Mesendoderm (in vitro differentiated cells): ENCODE measurements around the gene C2CD3.

Experiments used
- DNase-seq: peaks from one replicate; pipeline ENCODE4 v3.0.0; 2013
- H2AK5ac ChIP-seq: 2 replicates; pipeline ENCODE4 v1.6.1; 2013; ENCODE audit warnings: low read length, inconsistent platforms
- H2BK120ac ChIP-seq: 2 replicates; pipeline ENCODE4 v1.6.1; 2013; ENCODE audit warnings: low read depth, mild to moderate bottlenecking, low read length, moderate library complexity, mixed read lengths
- H2BK15ac ChIP-seq: replicated peaks from 2 replicates; pipeline ENCODE4 v1.6.1; 2013; ENCODE audit warnings: low read depth, mild to moderate bottlenecking, moderate library complexity
- H2BK5ac ChIP-seq: 2 replicates; pipeline ENCODE4 v1.6.1; 2013; ENCODE audit warnings: low read length, inconsistent platforms
- H3K18ac ChIP-seq: 2 replicates; pipeline ENCODE4 v1.6.1; 2013; ENCODE audit warnings: mild to moderate bottlenecking, low read length, mixed read lengths
- H3K23ac ChIP-seq: one replicate; pipeline ENCODE4 v1.6.1; 2013; ENCODE audit warnings: low read length
- H3K27ac ChIP-seq: 2 replicates; pipeline ENCODE4 v1.5.1; 2013; ENCODE audit warnings: low read depth, mild to moderate bottlenecking, inconsistent platforms, low read length, moderate library complexity
- H3K27me3 ChIP-seq: 2 replicates; pipeline ENCODE4 v1.6.1; 2013; ENCODE audit warnings: low read length, control low read depth, mild to moderate bottlenecking, inconsistent platforms; ENCODE audit not compliant: insufficient read depth, poor library complexity
- H3K36me3 ChIP-seq: 2 replicates; pipeline ENCODE4 v1.6.1; 2013; ENCODE audit warnings: low read length, inconsistent platforms; ENCODE audit not compliant: control insufficient read depth, insufficient read depth
- H3K4ac ChIP-seq: one replicate; pipeline ENCODE4 v1.6.1; 2013; ENCODE audit warnings: low read depth, mild to moderate bottlenecking, low read length, moderate library complexity
- H3K4me1 ChIP-seq: 2 replicates; pipeline ENCODE4 v1.6.1; 2013; ENCODE audit warnings: low read depth, low read length, inconsistent platforms; ENCODE audit not compliant: control insufficient read depth
- H3K4me2 ChIP-seq: 2 replicates; pipeline ENCODE4 v1.6.1; 2013; ENCODE audit warnings: low read length
- H3K4me3 ChIP-seq: 2 replicates; pipeline ENCODE4 v1.5.1; 2013; ENCODE audit warnings: mild to moderate bottlenecking, low read length
- H3K56ac ChIP-seq: one replicate; pipeline ENCODE4 v1.6.1; 2013; ENCODE audit warnings: low read length
- H3K79me1 ChIP-seq: 2 replicates; pipeline ENCODE4 v1.6.1; 2013; ENCODE audit warnings: low read length, inconsistent platforms
- H3K79me2 ChIP-seq: 2 replicates; pipeline ENCODE4 v1.6.1; 2013; ENCODE audit warnings: mild to moderate bottlenecking, low read length; ENCODE audit not compliant: control insufficient read depth, insufficient read depth
- H3K9ac ChIP-seq: 2 replicates; pipeline ENCODE4 v1.6.1; 2013; ENCODE audit warnings: low read length, inconsistent platforms
- H4K5ac ChIP-seq: one replicate; pipeline ENCODE4 v1.6.1; 2013; ENCODE audit warnings: low read length
- H4K8ac ChIP-seq: one replicate; pipeline ENCODE4 v1.6.1; 2013; ENCODE audit warnings: low read depth, mild to moderate bottlenecking, control low read depth, low read length, moderate library complexity
- WGBS: extraction: QIAGEN DNeasy Blood & Tissue Kit; methylation state at CpG from one replicate; pipeline ENCODE4 v1.1.7; 2013; ENCODE audit warnings: low lambda C conversion rate, missing lambda C conversion rate; ENCODE audit not compliant: insufficient coverage; ENCODE audit errors: extremely low coverage; 5-methylcytosine and 5-hydroxymethylcytosine counted together

C2CD3 gene

DNA sequence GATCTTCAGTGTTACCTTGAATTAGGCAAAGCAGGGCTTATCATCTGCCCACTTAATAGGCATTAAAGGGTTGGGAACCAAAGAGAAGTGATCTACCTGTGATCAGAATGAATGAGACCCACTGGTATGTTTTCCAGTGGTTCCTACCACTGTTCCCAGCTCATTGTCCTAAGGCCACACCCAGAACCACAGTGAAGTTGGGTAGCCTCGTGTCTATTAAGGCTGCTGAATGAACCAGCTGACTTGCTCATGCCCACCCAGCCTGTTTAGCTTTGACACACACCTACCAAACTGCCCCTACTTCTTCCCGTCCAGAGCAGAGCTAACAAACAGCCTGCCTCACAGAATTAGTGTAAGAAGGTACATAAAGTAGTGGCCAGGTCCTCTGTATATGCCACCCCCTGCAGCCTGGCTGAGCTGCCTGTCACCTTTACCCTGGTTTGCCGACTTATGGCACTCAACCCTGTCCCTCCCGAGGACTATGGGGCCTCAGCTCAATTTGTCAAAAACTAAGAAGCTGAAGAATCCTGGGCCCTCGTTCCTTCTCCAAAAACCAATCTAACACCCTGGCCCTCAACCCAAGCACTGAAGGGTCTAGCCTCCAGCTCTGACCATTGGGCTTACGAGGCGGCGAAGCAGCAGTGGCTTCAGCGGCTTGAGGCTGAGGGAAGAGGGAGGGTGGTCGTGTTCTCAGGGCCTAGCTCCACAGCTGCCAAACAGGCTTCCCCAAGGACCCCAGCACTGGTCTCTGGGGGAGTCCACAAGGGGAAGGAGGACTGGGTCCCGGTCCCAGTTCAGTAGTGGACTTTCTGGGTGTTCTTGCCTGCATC lies 198.0 kb downstream of the C2CD3 start:
- H3K27ac ChIP-seq: no peak overlapping the region
- no CpG with 5 or more reads among the region's 11 CpGs for WGBS
- H4K8ac ChIP-seq: no peak overlapping the region

GRCh38 chr11:73972187-73972586 lies 198.6 kb downstream of the C2CD3 start:
- no peak overlapping the region for H2AK5ac ChIP-seq
- H4K5ac ChIP-seq: no peak overlapping the region
- H3K79me1 ChIP-seq: no peaks in the 10 kb centered on the region
- H3K9ac ChIP-seq: no peak overlapping the region
- no peak overlapping the region for H3K27ac ChIP-seq
- no peak overlapping the region for H3K4ac ChIP-seq
- peak; percentile 35 for DNase-seq
- H3K4me2 ChIP-seq: no peak overlapping the region
- WGBS: no CpG with 5 or more reads among the region's 1 CpG
- H3K18ac ChIP-seq: no peak overlapping the region
- no peak overlapping the region for H3K4me3 ChIP-seq
- no peak overlapping the region for H4K8ac ChIP-seq
- no peaks in the 10 kb centered on the region for H3K4me1 ChIP-seq
- no peak overlapping the region for H3K56ac ChIP-seq
- H2BK5ac ChIP-seq: no peak overlapping the region
- H3K23ac ChIP-seq: no peak overlapping the region
- no peaks in the 10 kb centered on the region for H3K79me2 ChIP-seq
- H3K27me3 ChIP-seq: no peaks in the 10 kb centered on the region
- H2BK120ac ChIP-seq: no peak overlapping the region
- H2BK15ac ChIP-seq: no peak overlapping the region
- H3K36me3 ChIP-seq: peaks cover 13% of the 10 kb centered on the region

More for the DNA sequence above, 198.0 kb downstream of the C2CD3 start:
- no peak overlapping the region for H3K4ac ChIP-seq
- no peak overlapping the region for H3K9ac ChIP-seq
- H3K36me3 ChIP-seq: peaks cover 13% of the 10 kb centered on the region
- H4K5ac ChIP-seq: no peak overlapping the region
- no peak overlapping the region for H2BK15ac ChIP-seq
- H2BK5ac ChIP-seq: no peak overlapping the region
- H3K56ac ChIP-seq: no peak overlapping the region
- H3K4me3 ChIP-seq: no peak overlapping the region
- no peak overlapping the region for H3K4me2 ChIP-seq
- H3K79me2 ChIP-seq: no peaks in the 10 kb centered on the region
- no peak for DNase-seq
- H2AK5ac ChIP-seq: no peak overlapping the region
- H3K27me3 ChIP-seq: no peaks in the 10 kb centered on the region
- no peaks in the 10 kb centered on the region for H3K79me1 ChIP-seq
- no peak overlapping the region for H3K23ac ChIP-seq
- no peak overlapping the region for H3K18ac ChIP-seq
- H3K4me1 ChIP-seq: no peaks in the 10 kb centered on the region
- H2BK120ac ChIP-seq: no peak overlapping the region

DNA sequence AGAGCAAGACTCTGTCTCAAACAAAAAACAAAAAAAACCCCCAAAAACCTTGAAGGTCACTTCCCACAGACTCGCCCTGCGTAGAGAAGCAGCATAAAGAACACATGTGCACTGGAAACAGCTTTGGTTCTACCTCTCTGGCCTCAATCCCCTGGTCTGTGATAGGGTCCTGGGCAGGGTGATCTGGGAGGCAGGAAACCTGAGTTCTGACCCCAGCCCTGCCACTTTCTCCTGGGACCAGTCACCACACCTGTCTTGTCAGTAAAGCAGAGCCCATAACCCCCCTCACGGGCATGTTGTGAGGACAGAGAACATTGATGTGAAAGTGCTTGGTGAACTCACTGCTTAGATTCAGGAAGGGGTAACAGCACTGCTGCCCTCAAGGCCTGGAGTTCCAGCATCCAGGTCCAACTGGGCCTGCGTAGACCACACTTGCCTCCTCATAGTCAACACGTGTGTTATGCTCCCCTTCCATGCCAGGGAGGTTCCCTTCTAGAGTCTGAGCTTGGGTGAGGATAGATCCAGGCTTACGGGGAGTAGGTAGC lies 199.6 kb downstream of the C2CD3 start:
- no peak overlapping the region for H3K56ac ChIP-seq
- no peak overlapping the region for H4K5ac ChIP-seq
- no peaks in the 10 kb centered on the region for H3K27me3 ChIP-seq
- no peak for DNase-seq
- no peak overlapping the region for H3K4me3 ChIP-seq
- H3K79me2 ChIP-seq: no peaks in the 10 kb centered on the region
- H3K4me1 ChIP-seq: no peaks in the 10 kb centered on the region
- H3K36me3 ChIP-seq: peaks cover 8% of the 10 kb centered on the region
- no peak overlapping the region for H2AK5ac ChIP-seq
- no peak overlapping the region for H2BK5ac ChIP-seq
- H3K18ac ChIP-seq: no peak overlapping the region
- no peak overlapping the region for H3K9ac ChIP-seq
- H2BK15ac ChIP-seq: no peak overlapping the region
- no peak overlapping the region for H4K8ac ChIP-seq
- no peak overlapping the region for H3K4me2 ChIP-seq
- H3K79me1 ChIP-seq: no peaks in the 10 kb centered on the region
- no peak overlapping the region for H3K23ac ChIP-seq
- no peak overlapping the region for H2BK120ac ChIP-seq
- no CpG with 5 or more reads among the region's 6 CpGs for WGBS
- no peak overlapping the region for H3K27ac ChIP-seq
- H3K4ac ChIP-seq: no peak overlapping the region

- H3K9ac ChIP-seq: no peak overlapping the region
- no peak for DNase-seq
- no CpG with 5 or more reads among the region's 13 CpGs for WGBS
These were observed 200.6 kb downstream of the C2CD3 start for GRCh38 chr11:73969991-73970800.

DNA sequence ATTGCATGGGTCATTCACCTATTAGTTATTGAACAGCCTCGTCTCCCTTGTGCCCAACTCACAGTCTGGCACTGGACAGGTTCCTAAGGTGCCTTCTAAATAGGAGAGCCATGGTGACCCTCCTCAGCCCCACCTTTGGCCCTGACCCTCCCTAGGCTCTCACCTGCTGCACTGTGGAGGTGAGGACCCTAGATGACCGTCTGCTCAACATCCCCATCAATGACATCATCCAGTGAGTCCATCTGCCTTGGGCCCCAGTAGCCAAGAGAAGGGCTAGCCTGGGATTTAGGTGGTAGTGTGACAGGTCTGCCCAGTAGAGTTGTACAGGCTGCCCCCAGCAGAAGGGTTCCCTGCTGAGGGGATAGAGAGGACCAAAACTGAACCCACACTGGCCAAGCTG lies 201.7 kb downstream of the C2CD3 start:
- H2BK120ac ChIP-seq: no peak overlapping the region
- no peak overlapping the region for H3K4me2 ChIP-seq
- H3K23ac ChIP-seq: no peak overlapping the region
- H3K27ac ChIP-seq: no peak overlapping the region
- no peak overlapping the region for H3K4me3 ChIP-seq
- no peaks in the 10 kb centered on the region for H3K79me1 ChIP-seq
- H3K27me3 ChIP-seq: no peaks in the 10 kb centered on the region
- H3K18ac ChIP-seq: no peak overlapping the region
- WGBS: no CpG with 5 or more reads among the region's 2 CpGs
- no peaks in the 10 kb centered on the region for H3K36me3 ChIP-seq
- no peak overlapping the region for H2BK5ac ChIP-seq
- H3K4me1 ChIP-seq: no peaks in the 10 kb centered on the region
- no peak for DNase-seq
- no peaks in the 10 kb centered on the region for H3K79me2 ChIP-seq
- H4K8ac ChIP-seq: no peak overlapping the region
- no peak overlapping the region for H2AK5ac ChIP-seq
- H4K5ac ChIP-seq: no peak overlapping the region
- no peak overlapping the region for H2BK15ac ChIP-seq
- H3K9ac ChIP-seq: no peak overlapping the region
- no peak overlapping the region for H3K56ac ChIP-seq
- no peak overlapping the region for H3K4ac ChIP-seq

More at GRCh38 chr11:73969991-73970800, 200.6 kb downstream of the C2CD3 start:
- H4K5ac ChIP-seq: no peak overlapping the region
- no peaks in the 10 kb centered on the region for H3K27me3 ChIP-seq
- H3K4ac ChIP-seq: no peak overlapping the region
- H3K23ac ChIP-seq: no peak overlapping the region
- H2BK120ac ChIP-seq: no peak overlapping the region
- no peaks in the 10 kb centered on the region for H3K79me1 ChIP-seq
- no peak overlapping the region for H3K4me3 ChIP-seq
- no peak overlapping the region for H2AK5ac ChIP-seq
- no peak overlapping the region for H2BK15ac ChIP-seq
- H3K27ac ChIP-seq: no peak overlapping the region
- H4K8ac ChIP-seq: no peak overlapping the region
- H3K4me2 ChIP-seq: no peak overlapping the region
- no peak overlapping the region for H2BK5ac ChIP-seq
- H3K56ac ChIP-seq: no peak overlapping the region
- H3K79me2 ChIP-seq: no peaks in the 10 kb centered on the region
- no peak overlapping the region for H3K18ac ChIP-seq
- peaks cover 5% of the 10 kb centered on the region for H3K36me3 ChIP-seq
- no peaks in the 10 kb centered on the region for H3K4me1 ChIP-seq
